Osteocyte (in vitro differentiated cells): Measurements from ENCODE around the gene PDZD4. TPM values are rescaled to one million over a fixed set of nuclear protein-coding genes. Genes with fewer than 3 reads are reported as not detected.

Source experiments
- total RNA-seq: library from RNA; stranded (reverse); gene quantifications from 2 replicates; pipeline ENCODE4 v1.2.1, GENCODE V29; 2021

PDZD4 gene
- total RNA-seq, 1 donor from 2014 or later, result 23.9 TPM

Other genes with a start within 250 kb of the PDZD4 start
- 16.0 and 18.8 TPM in 2 replicates for gene CCNQ, start 231.4 kb downstream of the PDZD4 start, total RNA-seq
- 0.91 and 1.3 TPM in 2 replicates for gene DUSP9, start 183.3 kb downstream of the PDZD4 start, total RNA-seq
- 3.6 and 5.1 TPM in 2 replicates for gene PNCK, start 156.7 kb downstream of the PDZD4 start, total RNA-seq
- gene SLC6A8, start 142.6 kb downstream of the PDZD4 start, total RNA-seq, result 74.1 and 77.0 TPM in 2 replicates
- 172 and 188 TPM in 2 replicates for gene BCAP31, start 106.2 kb downstream of the PDZD4 start, total RNA-seq
- 19.7 and 22.3 TPM in 2 replicates for gene ABCD1, start 105.7 kb downstream of the PDZD4 start, total RNA-seq
- gene PLXNB3, start 66.3 kb downstream of the PDZD4 start, total RNA-seq, result 8.7 and 9.1 TPM in 2 replicates
- gene SRPK3, start 49.5 kb downstream of the PDZD4 start, total RNA-seq, result not detected in 2 replicates
- 63.5 and 64.8 TPM in 2 replicates for gene IDH3G, start 36.2 kb downstream of the PDZD4 start, total RNA-seq
- gene SSR4, start 35.9 kb downstream of the PDZD4 start, total RNA-seq, result 287 and 297 TPM in 2 replicates
- gene L1CAM, start 55.6 kb upstream of the PDZD4 start, total RNA-seq, result 13.0 and 16.6 TPM in 2 replicates
- gene AVPR2, start 74.1 kb upstream of the PDZD4 start, total RNA-seq, result not detected in 2 replicates
- 4.9 and 5.3 TPM in 2 replicates for gene ARHGAP4, start 95.7 kb upstream of the PDZD4 start, total RNA-seq
- gene NAA10, start 104.5 kb upstream of the PDZD4 start, total RNA-seq, result 94.1 and 96.6 TPM in 2 replicates
- gene RENBP, start 114.1 kb upstream of the PDZD4 start, total RNA-seq, result 18.7 and 18.9 TPM in 2 replicates
- 73.7 and 74.8 TPM in 2 replicates for gene HCFC1, start 141.3 kb upstream of the PDZD4 start, total RNA-seq
- 19.2 and 19.3 TPM in 2 replicates for gene TMEM187, start 142.2 kb upstream of the PDZD4 start, total RNA-seq
- gene IRAK1, start 189.4 kb upstream of the PDZD4 start, total RNA-seq, result 72.4 and 74.2 TPM in 2 replicates